HCT116 (cell line): ENCODE measurements around the gene GRB7. TPM values are rescaled to one million over a fixed set of nuclear protein-coding genes. Genes with fewer than 3 reads are reported as not detected.

Experiments used
- ATAC-seq: fragments of 200-7000 bp; cut with Tn5 transposase; 2 replicates; pipeline ENCODE4 v1.9.1; 2020; ENCODE audit warnings: mild to moderate bottlenecking, moderate library complexity
- BruUV-seq: library from RNA; stranded (reverse); fragments of 400-500 nt; replicated peaks from 2 replicates; lab custom pipeline; 2021; lab: Mats Ljungman, UMichigan
- CTCF ChIA-PET: fragments of 300-600 bp; sonication (Branson Sonifier 250); formaldehyde crosslinking; loops from one replicate; lab custom pipeline; 2021; ENCODE audit warnings: antibody characterized with exemption; lab: Charles Lee
- POLR2A ChIA-PET: fragments of 300-600, 350-600 bp; sonication (Branson Sonifier 250); formaldehyde crosslinking; loops from one replicate; lab custom pipeline; 2021; ENCODE audit warnings: antibody characterized with exemption; lab: Charles Lee
- RAD21 ChIA-PET, 2 experiments: fragments of 300-600 bp; sonication (Branson Sonifier 250); formaldehyde crosslinking; loops; one replicate each; lab custom pipeline; 2023; ENCODE audit warnings: low total read pairs in 2 of 2; ENCODE audit not compliant: uncharacterized antibody in 2 of 2, unreplicated experiment in 2 of 2, low non-redundant PET in 1 of 2; lab: Charles Lee
- DNase-seq: peaks from one replicate; pipeline ENCODE4 v3.0.0-alpha.2; 2010; ENCODE audit warnings: low read depth, low spot score
- H2AFZ ChIP-seq: fragments of 200-600 bp; shearing (Covaris generic), sonication (generic); 2 replicates; pipeline ENCODE4 v1.6.1; 2017; ENCODE audit warnings: low read depth, mixed run types, mixed read lengths, antibody characterized with exemption, low read length; ENCODE audit not compliant: poor library complexity, severe bottlenecking
- H3K27ac ChIP-seq: 2 replicates; pipeline ENCODE4 v1.5.1; 2012; ENCODE audit warnings: low read depth, low read length
- H3K27me3 ChIP-seq: fragments of 200-600 bp; sonication (generic); 2 replicates; pipeline ENCODE4 v1.6.1; 2016; ENCODE audit warnings: mixed run types, low read length, mixed read lengths; ENCODE audit not compliant: insufficient read depth
- H3K36me3 ChIP-seq, 2 experiments: fragments of 200-500 bp in 1 of 2; fragments of 200-600 bp in 1 of 2; sonication (Bioruptor generic) in 1 of 2; sonication (generic) in 1 of 2; 2 replicates each; pipeline versions ENCODE4 v1.5.1 to v1.6.1; 2014 to 2016; ENCODE audit warnings: low read length in 2 of 2, inconsistent platforms in 1 of 2, mixed read lengths in 1 of 2, mixed run types in 1 of 2; ENCODE audit not compliant: insufficient read depth in 2 of 2, control insufficient read depth in 1 of 2
- H3K4me1 ChIP-seq, 2 experiments: fragments of 200-600 bp in 1 of 2; sonication (generic) in 1 of 2; 2 replicates each; pipeline versions ENCODE4 v1.5.1 to v1.6.1; 2012 to 2017; ENCODE audit warnings: low read length in 2 of 2, inconsistent platforms in 1 of 2, mild to moderate bottlenecking in 1 of 2, mixed read lengths in 1 of 2, mixed run types in 1 of 2, moderate library complexity in 1 of 2; ENCODE audit not compliant: insufficient read depth in 2 of 2, control insufficient read depth in 1 of 2
- H3K4me2 ChIP-seq: fragments of 200-600 bp; sonication (generic); 2 replicates; pipeline ENCODE4 v1.6.1; 2017; ENCODE audit warnings: mixed run types, low read length, mixed read lengths
- H3K4me3 ChIP-seq, 2 experiments: fragments of 200-600 bp in 1 of 2; sonication (generic) in 1 of 2; replicated peaks in 1 of 2; 2 replicates each; pipeline ENCODE4 v1.5.1; 2011 to 2016; ENCODE audit warnings: low read length in 2 of 2, control low read depth in 1 of 2, low read depth in 1 of 2, mild to moderate bottlenecking in 1 of 2, mixed read lengths in 1 of 2, mixed run types in 1 of 2
- H3K79me2 ChIP-seq: fragments of 200-600 bp; sonication (generic); 2 replicates; pipeline ENCODE4 v1.6.1; 2017; ENCODE audit warnings: mild to moderate bottlenecking, mixed run types, low read length, moderate library complexity, mixed read lengths; ENCODE audit not compliant: insufficient read depth
- H3K9ac ChIP-seq: fragments of 200-600 bp; sonication (generic); 2 replicates; pipeline ENCODE4 v1.6.1; 2016; ENCODE audit warnings: low read length, mixed read lengths
- H3K9me2 ChIP-seq: fragments of 200-600 bp; sonication (generic), shearing (Covaris generic); 2 replicates; pipeline ENCODE4 v1.6.1; 2017; ENCODE audit warnings: mixed run types, mild to moderate bottlenecking, moderate library complexity; ENCODE audit not compliant: insufficient read depth
- H3K9me3 ChIP-seq, 2 experiments: fragments of 200-500 bp in 1 of 2; fragments of 200-600 bp in 1 of 2; sonication (Bioruptor generic) in 1 of 2; sonication (generic) in 1 of 2; 2 replicates each; pipeline ENCODE4 v1.6.1; 2014 to 2017; ENCODE audit warnings: low read length in 2 of 2, mixed read lengths in 2 of 2, inconsistent platforms in 1 of 2, low read depth in 1 of 2, mild to moderate bottlenecking in 1 of 2, mixed run types in 1 of 2, moderate library complexity in 1 of 2; ENCODE audit not compliant: control insufficient read depth in 1 of 2, insufficient read depth in 1 of 2
- H4K20me1 ChIP-seq: fragments of 200-600 bp; sonication (generic), shearing (Covaris generic); 2 replicates; pipeline ENCODE4 v1.6.1; 2017; ENCODE audit warnings: mixed run types, mild to moderate bottlenecking, moderate library complexity; ENCODE audit not compliant: insufficient read depth
- ATF3 ChIP-seq: IDR thresholded peaks from 2 replicates; pipeline ENCODE4 v1.6.1; 2012
- CBX3 ChIP-seq: IDR thresholded peaks from 2 replicates; pipeline ENCODE4 v1.6.1; 2012; ENCODE audit warnings: low read depth
- CEBPB ChIP-seq: IDR thresholded peaks from 2 replicates; pipeline ENCODE4 v1.6.1; 2012; ENCODE audit warnings: low read depth
- EZH2phosphoT487 ChIP-seq: fragments of 200-600 bp; IDR thresholded peaks from 2 replicates; pipeline ENCODE4 v1.6.1; 2018; ENCODE audit warnings: antibody characterized with exemption, borderline replicate concordance
- FOSL1 ChIP-seq: IDR thresholded peaks from 2 replicates; pipeline ENCODE4 v1.6.1; 2012; ENCODE audit warnings: low read depth
- JUND ChIP-seq: IDR thresholded peaks from 2 replicates; pipeline ENCODE4 v1.6.1; 2012
- MAX ChIP-seq: IDR thresholded peaks from 2 replicates; pipeline ENCODE4 v1.6.1; 2012
- POLR2A ChIP-seq: IDR thresholded peaks from 2 replicates; pipeline ENCODE4 v1.7.0; 2011; ENCODE audit warnings: borderline replicate concordance; ENCODE audit not compliant: insufficient read depth, insufficient read length; ENCODE audit errors: extremely low read depth
- POLR2AphosphoS5 ChIP-seq: IDR thresholded peaks from 2 replicates; pipeline ENCODE4 v1.6.1; 2011; ENCODE audit warnings: mild to moderate bottlenecking, low read depth, low read length, moderate library complexity
- RAD21 ChIP-seq: IDR thresholded peaks from 2 replicates; pipeline ENCODE4 v1.6.1; 2012; ENCODE audit warnings: low read depth, mild to moderate bottlenecking
- SIN3A ChIP-seq: IDR thresholded peaks from 2 replicates; pipeline ENCODE4 v1.6.1; 2012; ENCODE audit warnings: low read depth
- SP1 ChIP-seq: IDR thresholded peaks from 2 replicates; pipeline ENCODE4 v1.6.1; 2012; ENCODE audit warnings: low read depth
- SRF ChIP-seq: IDR thresholded peaks from 2 replicates; pipeline ENCODE4 v1.6.1; 2012; ENCODE audit warnings: low read depth
- YY1 ChIP-seq: IDR thresholded peaks from 2 replicates; pipeline ENCODE4 v1.6.1; 2011; ENCODE audit warnings: low read length, low read depth, moderate library complexity, mild to moderate bottlenecking; ENCODE audit not compliant: insufficient replicate concordance; ENCODE audit errors: extremely low read depth
- ZFX ChIP-seq: fragments of 450-650 bp; IDR thresholded peaks from 2 replicates; pipeline ENCODE4 v1.6.1; 2017
- ZNF274 ChIP-seq: fragments of 200-500 bp; sonication (Bioruptor generic); IDR thresholded peaks from 2 replicates; pipeline ENCODE4 v1.6.1; 2014; ENCODE audit warnings: mild to moderate bottlenecking, low read depth, low read length, inconsistent platforms
- intact Hi-C: fragments of 100-400 bp; cut with micrococcal nuclease; formaldehyde crosslinking; loops from 2 replicates; pipeline ENCODE4 v1.10.0; 2022
- total RNA-seq: library from RNA; stranded (reverse); gene quantifications from one replicate; pipeline ENCODE4 v1.2.1, GENCODE V29; 2021; ENCODE audit not compliant: unreplicated experiment

Gene GRB7
- total RNA-seq, 1 experiment from 2014 or later = 51.9 TPM

GRCh38 chr17:39791111-39791992 is 53.6 kb downstream of the GRB7 start:
- Histone ChIP-seq H4K20me1 (no peaks in the 10 kb centered on the region), H3K9ac (no peak overlapping the region), H2AFZ (no peak overlapping the region), H3K79me2 (no peaks in the 10 kb centered on the region), H3K4me3 (no peak overlapping the region), H3K9me2 (no peaks in the 10 kb centered on the region), H3K27me3 (no peaks in the 10 kb centered on the region; the same call in 1 of the 2 replicates), H3K4me2 (no peak overlapping the region), H3K36me3 (no peaks in the 10 kb centered on the region), H3K27ac (no peak overlapping the region), H3K9me3 (no peaks in the 10 kb centered on the region), H3K4me1 (no peaks in the 10 kb centered on the region)
- intact Hi-C loops = no loop called here
- no peak for DNase-seq
- no TSS peak for BruUV-seq
- no peak for ATAC-seq
- RAD21 ChIA-PET = interaction anchor here in 1 of 2 experiments (0.7 kb wide), 1 partner anchor 88 kb away, joined by 3 read pairs; no protein-coding TSS in a partner anchor
- CTCF ChIA-PET = no interaction called here
- POLR2A ChIA-PET = no interaction called here
- TF ChIP-seq POLR2A (no peak), FOSL1 (no peak), ZFX (no peak)

GRCh38 chr17:39792526-39793221 is 54.9 kb downstream of the GRB7 start:
- no peaks in the 10 kb centered on the region for H3K9me2 ChIP-seq
- H3K4me1 ChIP-seq = no peaks in the 10 kb centered on the region
- no peak overlapping the region for H3K9ac ChIP-seq
- no peak overlapping the region for H3K4me3 ChIP-seq
- ChIA-PET RAD21 (no interaction called here), POLR2A (no interaction called here), CTCF (no interaction called here)
- no peak overlapping the region for H3K4me2 ChIP-seq
- intact Hi-C loops = no loop called here
- H3K36me3 ChIP-seq = no peaks in the 10 kb centered on the region
- H2AFZ ChIP-seq = no peak overlapping the region
- no peaks in the 10 kb centered on the region for H4K20me1 ChIP-seq
- DNase-seq (no peak), ATAC-seq (no peak)
- no TSS peak for BruUV-seq
- no peak for TF ChIP-seq MAX
- TF ChIP-seq SRF = no peak
- TF ChIP-seq CBX3 = no peak
- no peak for TF ChIP-seq CEBPB
- no peak for TF ChIP-seq EZH2phosphoT487
- no peak for TF ChIP-seq POLR2A
- TF ChIP-seq JUND = no peak
- no peak for TF ChIP-seq FOSL1
- TF ChIP-seq SP1 = no peak
- no peak for TF ChIP-seq ZNF274
- TF ChIP-seq ATF3 = no peak
- TF ChIP-seq POLR2AphosphoS5 = no peak
- no peak for TF ChIP-seq SIN3A
- no peak for TF ChIP-seq YY1
- no peak for TF ChIP-seq RAD21
- H3K27me3 ChIP-seq = no peaks in the 10 kb centered on the region; the same call in 1 of the 2 replicates
- no peaks in the 10 kb centered on the region for H3K79me2 ChIP-seq
- H3K9me3 ChIP-seq = no peaks in the 10 kb centered on the region
- no peak overlapping the region for H3K27ac ChIP-seq
